HCT116 (cell line): ENCODE measurements around the gene EME1. TPM values are rescaled to one million over a fixed set of nuclear protein-coding genes. Genes with fewer than 3 reads are reported as not detected.

ENCODE experiments used
- ATAC-seq: fragments of 200-7000 bp; cut with Tn5 transposase; 2 replicates; pipeline ENCODE4 v1.9.1; 2020; ENCODE audit warnings: mild to moderate bottlenecking, moderate library complexity
- BruUV-seq: library from RNA; stranded (reverse); fragments of 400-500 nt; replicated peaks from 2 replicates; lab custom pipeline; 2021; lab: Mats Ljungman, UMichigan
- CTCF ChIA-PET: fragments of 300-600 bp; sonication (Branson Sonifier 250); formaldehyde crosslinking; loops from one replicate; lab custom pipeline; 2021; ENCODE audit warnings: antibody characterized with exemption; lab: Charles Lee
- POLR2A ChIA-PET: fragments of 300-600, 350-600 bp; sonication (Branson Sonifier 250); formaldehyde crosslinking; loops from one replicate; lab custom pipeline; 2021; ENCODE audit warnings: antibody characterized with exemption; lab: Charles Lee
- RAD21 ChIA-PET, 2 experiments: fragments of 300-600 bp; sonication (Branson Sonifier 250); formaldehyde crosslinking; loops; one replicate each; lab custom pipeline; 2023; ENCODE audit warnings: low total read pairs in 2 of 2; ENCODE audit not compliant: uncharacterized antibody in 2 of 2, unreplicated experiment in 2 of 2, low non-redundant PET in 1 of 2; lab: Charles Lee
- DNase-seq: peaks from one replicate; pipeline ENCODE4 v3.0.0-alpha.2; 2010; ENCODE audit warnings: low read depth, low spot score
- H2AFZ ChIP-seq: fragments of 200-600 bp; shearing (Covaris generic), sonication (generic); 2 replicates; pipeline ENCODE4 v1.6.1; 2017; ENCODE audit warnings: low read depth, mixed run types, mixed read lengths, antibody characterized with exemption, low read length; ENCODE audit not compliant: poor library complexity, severe bottlenecking
- H3K27ac ChIP-seq: 2 replicates; pipeline ENCODE4 v1.5.1; 2012; ENCODE audit warnings: low read depth, low read length
- H3K27me3 ChIP-seq: fragments of 200-600 bp; sonication (generic); 2 replicates; pipeline ENCODE4 v1.6.1; 2016; ENCODE audit warnings: mixed run types, low read length, mixed read lengths; ENCODE audit not compliant: insufficient read depth
- H3K36me3 ChIP-seq, 2 experiments: fragments of 200-500 bp in 1 of 2; fragments of 200-600 bp in 1 of 2; sonication (Bioruptor generic) in 1 of 2; sonication (generic) in 1 of 2; 2 replicates each; pipeline versions ENCODE4 v1.5.1 to v1.6.1; 2014 to 2016; ENCODE audit warnings: low read length in 2 of 2, inconsistent platforms in 1 of 2, mixed read lengths in 1 of 2, mixed run types in 1 of 2; ENCODE audit not compliant: insufficient read depth in 2 of 2, control insufficient read depth in 1 of 2
- H3K4me1 ChIP-seq, 2 experiments: fragments of 200-600 bp in 1 of 2; sonication (generic) in 1 of 2; 2 replicates each; pipeline versions ENCODE4 v1.5.1 to v1.6.1; 2012 to 2017; ENCODE audit warnings: low read length in 2 of 2, inconsistent platforms in 1 of 2, mild to moderate bottlenecking in 1 of 2, mixed read lengths in 1 of 2, mixed run types in 1 of 2, moderate library complexity in 1 of 2; ENCODE audit not compliant: insufficient read depth in 2 of 2, control insufficient read depth in 1 of 2
- H3K4me2 ChIP-seq: fragments of 200-600 bp; sonication (generic); 2 replicates; pipeline ENCODE4 v1.6.1; 2017; ENCODE audit warnings: mixed run types, low read length, mixed read lengths
- H3K4me3 ChIP-seq, 2 experiments: fragments of 200-600 bp in 1 of 2; sonication (generic) in 1 of 2; replicated peaks in 1 of 2; 2 replicates each; pipeline ENCODE4 v1.5.1; 2011 to 2016; ENCODE audit warnings: low read length in 2 of 2, control low read depth in 1 of 2, low read depth in 1 of 2, mild to moderate bottlenecking in 1 of 2, mixed read lengths in 1 of 2, mixed run types in 1 of 2
- H3K79me2 ChIP-seq: fragments of 200-600 bp; sonication (generic); 2 replicates; pipeline ENCODE4 v1.6.1; 2017; ENCODE audit warnings: mild to moderate bottlenecking, mixed run types, low read length, moderate library complexity, mixed read lengths; ENCODE audit not compliant: insufficient read depth
- H3K9ac ChIP-seq: fragments of 200-600 bp; sonication (generic); 2 replicates; pipeline ENCODE4 v1.6.1; 2016; ENCODE audit warnings: low read length, mixed read lengths
- H3K9me2 ChIP-seq: fragments of 200-600 bp; sonication (generic), shearing (Covaris generic); 2 replicates; pipeline ENCODE4 v1.6.1; 2017; ENCODE audit warnings: mixed run types, mild to moderate bottlenecking, moderate library complexity; ENCODE audit not compliant: insufficient read depth
- H3K9me3 ChIP-seq, 2 experiments: fragments of 200-500 bp in 1 of 2; fragments of 200-600 bp in 1 of 2; sonication (Bioruptor generic) in 1 of 2; sonication (generic) in 1 of 2; 2 replicates each; pipeline ENCODE4 v1.6.1; 2014 to 2017; ENCODE audit warnings: low read length in 2 of 2, mixed read lengths in 2 of 2, inconsistent platforms in 1 of 2, low read depth in 1 of 2, mild to moderate bottlenecking in 1 of 2, mixed run types in 1 of 2, moderate library complexity in 1 of 2; ENCODE audit not compliant: control insufficient read depth in 1 of 2, insufficient read depth in 1 of 2
- H4K20me1 ChIP-seq: fragments of 200-600 bp; sonication (generic), shearing (Covaris generic); 2 replicates; pipeline ENCODE4 v1.6.1; 2017; ENCODE audit warnings: mixed run types, mild to moderate bottlenecking, moderate library complexity; ENCODE audit not compliant: insufficient read depth
- EGR1 ChIP-seq: IDR thresholded peaks from 2 replicates; pipeline ENCODE4 v1.6.1; 2012; ENCODE audit warnings: low read depth
- EZH2 ChIP-seq: fragments of 200-600 bp; sonication (generic); IDR thresholded peaks from 2 replicates; pipeline ENCODE4 v1.6.1; 2017; ENCODE audit warnings: antibody characterized with exemption, mixed run types
- POLR2AphosphoS5 ChIP-seq: IDR thresholded peaks from 2 replicates; pipeline ENCODE4 v1.6.1; 2011; ENCODE audit warnings: mild to moderate bottlenecking, low read depth, low read length, moderate library complexity
- SIN3A ChIP-seq: IDR thresholded peaks from 2 replicates; pipeline ENCODE4 v1.6.1; 2012; ENCODE audit warnings: low read depth
- TCF7L2 ChIP-seq: IDR thresholded peaks from 2 replicates; pipeline ENCODE4 v1.7.0; 2011; ENCODE audit warnings: borderline replicate concordance, inconsistent platforms; ENCODE audit not compliant: insufficient read depth, insufficient read length; ENCODE audit errors: extremely low read depth
- YY1 ChIP-seq: IDR thresholded peaks from 2 replicates; pipeline ENCODE4 v1.6.1; 2011; ENCODE audit warnings: low read length, low read depth, moderate library complexity, mild to moderate bottlenecking; ENCODE audit not compliant: insufficient replicate concordance; ENCODE audit errors: extremely low read depth
- ZFX ChIP-seq: fragments of 450-650 bp; IDR thresholded peaks from 2 replicates; pipeline ENCODE4 v1.6.1; 2017
- ZNF274 ChIP-seq: fragments of 200-500 bp; sonication (Bioruptor generic); IDR thresholded peaks from 2 replicates; pipeline ENCODE4 v1.6.1; 2014; ENCODE audit warnings: mild to moderate bottlenecking, low read depth, low read length, inconsistent platforms
- intact Hi-C: fragments of 100-400 bp; cut with micrococcal nuclease; formaldehyde crosslinking; loops from 2 replicates; pipeline ENCODE4 v1.10.0; 2022
- total RNA-seq: library from RNA; stranded (reverse); gene quantifications from one replicate; pipeline ENCODE4 v1.2.1, GENCODE V29; 2021; ENCODE audit not compliant: unreplicated experiment
- TF ChIP-seq, protein P1 (sequence below), 3 experiments: fragments of 200-600 bp in 1 of 3; sonication (generic) in 1 of 3; IDR thresholded peaks in 2 of 3; conservative IDR thresholded peaks in 1 of 3; 2 replicates each; pipeline ENCODE4 v1.5.1; 2012 to 2017; ENCODE audit warnings: low read depth in 2 of 3, low read length in 2 of 3, antibody characterized with exemption in 1 of 3, borderline replicate concordance in 1 of 3, control low read depth in 1 of 3, mild to moderate bottlenecking in 1 of 3, mixed read lengths in 1 of 3, mixed run types in 1 of 3, moderate library complexity in 1 of 3; ENCODE audit not compliant: insufficient read depth in 1 of 3
- TF ChIP-seq, protein P2 (sequence below): IDR thresholded peaks from 2 replicates; pipeline ENCODE4 v1.6.1; 2012

The EME1 gene
- total RNA-seq, 1 experiment from 2014 or later, result 31.8 TPM

DNA sequence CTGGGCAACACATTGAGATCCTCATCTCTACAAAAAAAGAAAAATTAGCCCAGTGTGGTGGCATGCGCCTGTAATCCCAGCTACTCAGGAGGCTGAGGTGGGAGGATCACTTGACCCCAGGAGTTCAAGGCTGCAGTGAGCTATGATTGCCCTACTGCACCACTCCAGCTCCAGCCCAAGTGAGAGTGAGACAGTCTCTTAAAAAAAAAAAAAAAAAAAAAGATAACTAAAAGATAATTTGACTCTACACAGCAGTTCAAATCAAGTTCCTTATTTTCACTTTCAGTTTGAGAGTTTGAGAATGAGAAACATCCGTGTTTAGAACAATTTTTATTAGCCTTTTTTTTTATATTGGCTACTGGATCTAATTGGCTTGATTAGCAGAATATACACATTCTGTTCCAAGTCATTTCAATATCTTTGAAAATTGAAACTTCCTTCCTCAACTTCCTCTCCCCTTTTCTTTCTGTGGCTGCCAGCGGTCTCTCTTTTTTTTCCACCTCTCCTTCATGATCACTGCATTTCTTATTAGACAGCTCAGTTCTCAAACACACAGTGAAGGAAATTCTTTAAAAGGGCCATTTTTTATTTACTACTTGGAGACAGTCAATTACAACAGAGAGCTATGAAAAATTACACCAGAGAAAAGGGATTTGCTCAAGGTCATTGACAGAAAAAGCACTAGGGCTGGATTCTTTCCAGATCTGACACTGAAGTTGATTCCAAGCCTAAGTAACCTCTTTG lies 48.5 kb downstream of the EME1 start (continued):
- TF ChIP-seq TCF7L2 (no peak), EGR1 (no peak), ZFX (no peak), SIN3A (no peak), ZNF274 (no peak), POLR2AphosphoS5 (no peak)
- TF ChIP-seq, protein P1, sequence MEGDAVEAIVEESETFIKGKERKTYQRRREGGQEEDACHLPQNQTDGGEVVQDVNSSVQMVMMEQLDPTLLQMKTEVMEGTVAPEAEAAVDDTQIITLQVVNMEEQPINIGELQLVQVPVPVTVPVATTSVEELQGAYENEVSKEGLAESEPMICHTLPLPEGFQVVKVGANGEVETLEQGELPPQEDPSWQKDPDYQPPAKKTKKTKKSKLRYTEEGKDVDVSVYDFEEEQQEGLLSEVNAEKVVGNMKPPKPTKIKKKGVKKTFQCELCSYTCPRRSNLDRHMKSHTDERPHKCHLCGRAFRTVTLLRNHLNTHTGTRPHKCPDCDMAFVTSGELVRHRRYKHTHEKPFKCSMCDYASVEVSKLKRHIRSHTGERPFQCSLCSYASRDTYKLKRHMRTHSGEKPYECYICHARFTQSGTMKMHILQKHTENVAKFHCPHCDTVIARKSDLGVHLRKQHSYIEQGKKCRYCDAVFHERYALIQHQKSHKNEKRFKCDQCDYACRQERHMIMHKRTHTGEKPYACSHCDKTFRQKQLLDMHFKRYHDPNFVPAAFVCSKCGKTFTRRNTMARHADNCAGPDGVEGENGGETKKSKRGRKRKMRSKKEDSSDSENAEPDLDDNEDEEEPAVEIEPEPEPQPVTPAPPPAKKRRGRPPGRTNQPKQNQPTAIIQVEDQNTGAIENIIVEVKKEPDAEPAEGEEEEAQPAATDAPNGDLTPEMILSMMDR (IDR thresholded peaks at IDR 0.05 in 2 of 3, conservative IDR thresholded peaks at IDR 0.05 in 1 of 3; ENCODE audit: borderline replicate concordance in 1 of 3, insufficient read depth in 1 of 3, low read depth in 2 of 3, low read length in 2 of 3), result no peak
- TF ChIP-seq, protein P2, sequence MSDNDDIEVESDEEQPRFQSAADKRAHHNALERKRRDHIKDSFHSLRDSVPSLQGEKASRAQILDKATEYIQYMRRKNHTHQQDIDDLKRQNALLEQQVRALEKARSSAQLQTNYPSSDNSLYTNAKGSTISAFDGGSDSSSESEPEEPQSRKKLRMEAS, result no peak

DNA sequence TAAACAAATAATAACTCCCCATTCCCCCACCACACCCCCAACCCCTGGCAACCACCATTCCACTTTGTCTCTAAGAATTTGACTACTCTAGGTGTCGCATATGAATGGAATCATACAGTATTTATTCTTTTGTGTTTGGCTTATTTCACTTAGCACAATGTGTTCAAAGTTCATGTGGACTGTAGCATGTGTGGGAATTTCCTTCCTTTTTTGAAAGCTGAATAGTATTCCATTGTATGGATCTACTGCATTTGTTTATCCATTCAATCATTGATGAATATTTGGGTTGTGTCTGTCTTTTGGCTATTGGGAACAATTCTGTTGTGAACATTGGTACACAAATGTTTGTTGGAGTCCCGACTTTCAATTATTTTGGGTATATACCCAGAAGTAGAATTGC lies 49.7 kb downstream of the EME1 start:
- Histone ChIP-seq H3K4me2 (no peak overlapping the region), H3K4me1 (peaks cover 30 to 47% of the 10 kb centered on the region in 2 experiments), H3K79me2 (0 out of 2 replicates have a peak, but pooled peaks cover 7% of the 10 kb centered on the region), H2AFZ (no peak overlapping the region), H3K9me2 (no peaks in the 10 kb centered on the region), H3K9ac (no peak overlapping the region), H3K4me3 (no peak overlapping the region), H3K27ac (no peak overlapping the region), H3K9me3 (no peaks in the 10 kb centered on the region), H3K36me3 (no peaks in the 10 kb centered on the region; a peak in 1 of 4 replicates), H3K27me3 (no peaks in the 10 kb centered on the region), H4K20me1 (no peaks in the 10 kb centered on the region)
- TF ChIP-seq YY1 (no peak), EZH2 (no peak)
- DNase-seq (no peak), ATAC-seq (no peak)
- BruUV-seq, result no TSS peak
- ChIA-PET CTCF (no interaction called here), RAD21 (no interaction called here), POLR2A (interaction anchor here (1.1 kb wide), 1 partner anchor 32 kb away, joined by 3 read pairs; no protein-coding TSS in a partner anchor)
- intact Hi-C loops, result no loop called here
